ENCODE measurements around the gene SNRPE.
A peak's percentile ranks its signal among the peaks of the same experiment; 100 is the strongest.

Gene SNRPE

GRCh38 chr1:203861379-203862184 is at the start of gene SNRPE:
TSS of gene SNRPE (plus strand) at chr1:203861599. CDS start at chr1:203861660, 61 bp downstream.
- H4K20me1 ChIP-seq (ENCODE audit: insufficient read depth, low read length) = 0 out of 2 replicates have a peak, but pooled peaks cover 4% of the 10 kb centered on the region
- H3K27me3 ChIP-seq (ENCODE audit: low read depth, low read length) = no peaks in the 10 kb centered on the region
- H3K4me3 ChIP-seq (ENCODE audit: low read length) = peak within 1 kb of the TSS; percentile 86
- H2AFZ ChIP-seq (ENCODE audit: low read depth, low read length) = peak within 1 kb of the TSS; percentile 76
- peak within 1 kb of the TSS; percentile 90 for H3K4me2 ChIP-seq (ENCODE audit: low read length)
- no peaks in the 10 kb centered on the region for H3K9me3 ChIP-seq (ENCODE audit: insufficient read depth, low read length)
- TF ChIP-seq EZH2phosphoT487 (IDR thresholded peaks at IDR 0.05; ENCODE audit: low read depth) = no peak
- TF ChIP-seq, protein P1, sequence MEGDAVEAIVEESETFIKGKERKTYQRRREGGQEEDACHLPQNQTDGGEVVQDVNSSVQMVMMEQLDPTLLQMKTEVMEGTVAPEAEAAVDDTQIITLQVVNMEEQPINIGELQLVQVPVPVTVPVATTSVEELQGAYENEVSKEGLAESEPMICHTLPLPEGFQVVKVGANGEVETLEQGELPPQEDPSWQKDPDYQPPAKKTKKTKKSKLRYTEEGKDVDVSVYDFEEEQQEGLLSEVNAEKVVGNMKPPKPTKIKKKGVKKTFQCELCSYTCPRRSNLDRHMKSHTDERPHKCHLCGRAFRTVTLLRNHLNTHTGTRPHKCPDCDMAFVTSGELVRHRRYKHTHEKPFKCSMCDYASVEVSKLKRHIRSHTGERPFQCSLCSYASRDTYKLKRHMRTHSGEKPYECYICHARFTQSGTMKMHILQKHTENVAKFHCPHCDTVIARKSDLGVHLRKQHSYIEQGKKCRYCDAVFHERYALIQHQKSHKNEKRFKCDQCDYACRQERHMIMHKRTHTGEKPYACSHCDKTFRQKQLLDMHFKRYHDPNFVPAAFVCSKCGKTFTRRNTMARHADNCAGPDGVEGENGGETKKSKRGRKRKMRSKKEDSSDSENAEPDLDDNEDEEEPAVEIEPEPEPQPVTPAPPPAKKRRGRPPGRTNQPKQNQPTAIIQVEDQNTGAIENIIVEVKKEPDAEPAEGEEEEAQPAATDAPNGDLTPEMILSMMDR (IDR thresholded peaks at IDR 0.05; ENCODE audit: low read depth, low read length) = peak; percentile 80
- H3K79me2 ChIP-seq (ENCODE audit: low read length) = peaks cover 44% of the 10 kb centered on the region
- H3K9ac ChIP-seq (ENCODE audit: low read length) = peak within 1 kb of the TSS; percentile 93
- peak within 1 kb of the TSS; percentile 63 for H3K27ac ChIP-seq (ENCODE audit: low read length)
- peaks cover 8% of the 10 kb centered on the region for H3K4me1 ChIP-seq (ENCODE audit: low read length)
- H3K36me3 ChIP-seq (replicated peaks; ENCODE audit: low read depth, low read length) = peaks cover 34% of the 10 kb centered on the region

- Histone ChIP-seq H3K4me2 (ENCODE audit: low read length) (no peak overlapping the region), H3K9me3 (ENCODE audit: insufficient read depth, low read length) (no peaks in the 10 kb centered on the region), H3K4me1 (ENCODE audit: low read length) (peaks cover 24% of the 10 kb centered on the region), H3K79me2 (ENCODE audit: low read length) (peaks cover 82% of the 10 kb centered on the region), H4K20me1 (ENCODE audit: insufficient read depth, low read length) (peaks cover 14% of the 10 kb centered on the region; the same call in 1 of the 2 replicates), H3K27ac (ENCODE audit: low read length) (no peak overlapping the region), H2AFZ (ENCODE audit: low read depth, low read length) (no peak overlapping the region), H3K27me3 (ENCODE audit: low read depth, low read length) (no peaks in the 10 kb centered on the region), H3K4me3 (ENCODE audit: low read length) (no peak overlapping the region), H3K36me3 (replicated peaks; ENCODE audit: low read depth, low read length) (peaks cover 47% of the 10 kb centered on the region), H3K9ac (ENCODE audit: low read length) (no peak overlapping the region)
- TF ChIP-seq, protein P1 (IDR thresholded peaks at IDR 0.05; ENCODE audit: low read depth, low read length) = no peak
- no peak for TF ChIP-seq EZH2phosphoT487 (IDR thresholded peaks at IDR 0.05; ENCODE audit: low read depth)
Measured at GRCh38 chr1:203813581-203814341, 47.6 kb upstream of the SNRPE start.

- Histone ChIP-seq H3K27me3 (ENCODE audit: low read depth, low read length) (no peaks in the 10 kb centered on the region), H3K9ac (ENCODE audit: low read length) (peak overlapping the region; percentile 43), H3K4me2 (ENCODE audit: low read length) (peak overlapping the region; percentile 74), H3K9me3 (ENCODE audit: insufficient read depth, low read length) (no peaks in the 10 kb centered on the region), H3K4me1 (ENCODE audit: low read length) (peaks cover 43% of the 10 kb centered on the region), H4K20me1 (ENCODE audit: insufficient read depth, low read length) (peaks cover 21% of the 10 kb centered on the region), H3K79me2 (ENCODE audit: low read length) (peaks cover 80% of the 10 kb centered on the region), H2AFZ (ENCODE audit: low read depth, low read length) (no peak overlapping the region), H3K27ac (ENCODE audit: low read length) (peak overlapping the region; percentile 85), H3K4me3 (ENCODE audit: low read length) (peak overlapping the region; percentile 38; the same call in 1 of the 2 replicates), H3K36me3 (replicated peaks; ENCODE audit: low read depth, low read length) (peaks cover 65% of the 10 kb centered on the region)
- TF ChIP-seq, protein P1 (IDR thresholded peaks at IDR 0.05; ENCODE audit: low read depth, low read length) = no peak
- TF ChIP-seq EZH2phosphoT487 (IDR thresholded peaks at IDR 0.05; ENCODE audit: low read depth) = no peak
Measured at GRCh38 chr1:203818399-203818798, 43.0 kb upstream of the SNRPE start.

GRCh38 chr1:203823306-203823705 is 38.1 kb upstream of the SNRPE start:
- H3K9me3 ChIP-seq (ENCODE audit: insufficient read depth, low read length) = no peaks in the 10 kb centered on the region
- H2AFZ ChIP-seq (ENCODE audit: low read depth, low read length) = no peak overlapping the region
- peak overlapping the region; percentile 20; the same call in 1 of the 2 replicates for H3K4me3 ChIP-seq (ENCODE audit: low read length)
- H4K20me1 ChIP-seq (ENCODE audit: insufficient read depth, low read length) = peaks cover 15% of the 10 kb centered on the region; the same call in 1 of the 2 replicates
- peak overlapping the region; percentile 75 for H3K27ac ChIP-seq (ENCODE audit: low read length)
- peak overlapping the region; percentile 57 for H3K4me2 ChIP-seq (ENCODE audit: low read length)
- peak overlapping the region; percentile 48 for H3K9ac ChIP-seq (ENCODE audit: low read length)
- peaks cover 67% of the 10 kb centered on the region for H3K4me1 ChIP-seq (ENCODE audit: low read length)
- H3K36me3 ChIP-seq (replicated peaks; ENCODE audit: low read depth, low read length) = peaks cover 64% of the 10 kb centered on the region
- no peaks in the 10 kb centered on the region for H3K27me3 ChIP-seq (ENCODE audit: low read depth, low read length)
- peaks cover 81% of the 10 kb centered on the region for H3K79me2 ChIP-seq (ENCODE audit: low read length)
- TF ChIP-seq, protein P1 (IDR thresholded peaks at IDR 0.05; ENCODE audit: low read depth, low read length) = no peak
- no peak for TF ChIP-seq EZH2phosphoT487 (IDR thresholded peaks at IDR 0.05; ENCODE audit: low read depth)

Measured in OCI-LY3 (cell line).